SK-N-MC (cell line): ENCODE measurements around the gene PDP2.
A peak's percentile ranks its signal among the peaks of the same experiment; 100 is the strongest.

ENCODE experiments used
- DNase-seq: peaks from one replicate; pipeline ENCODE4 v3.0.0-alpha.2; 2011; ENCODE audit warnings: low read depth, low spot score
- H3K27ac ChIP-seq: fragments of 200-600 bp; sonication (generic); 2 replicates; pipeline ENCODE4 v1.5.1; 2016; ENCODE audit warnings: mixed run types
- H3K36me3 ChIP-seq: fragments of 200-600 bp; sonication (generic); 2 replicates; pipeline ENCODE4 v1.6.1; 2017; ENCODE audit warnings: antibody characterized with exemption, low read length, mixed read lengths; ENCODE audit not compliant: insufficient read depth
- H3K4me3 ChIP-seq: fragments of 200-600 bp; sonication (generic); 2 replicates; pipeline ENCODE4 v1.5.1; 2016
- H3K9ac ChIP-seq: fragments of 200-600 bp; sonication (generic); 2 replicates; pipeline ENCODE4 v1.8.0; 2017; ENCODE audit warnings: mixed run types, mixed read lengths; ENCODE audit not compliant: insufficient read length
- H3K9me3 ChIP-seq: fragments of 200-600 bp; sonication (generic); 2 replicates; pipeline ENCODE4 v1.6.1; 2017; ENCODE audit warnings: low read depth, mild to moderate bottlenecking, antibody characterized with exemption, low read length, moderate library complexity, mixed read lengths
- EZH2 ChIP-seq: fragments of 200-600 bp; sonication (generic); IDR thresholded peaks from one replicate; pipeline ENCODE4 v1.6.1; 2017; ENCODE audit warnings: antibody characterized with exemption
- FOXP2 ChIP-seq: optimal IDR thresholded peaks from 2 replicates; pipeline ENCODE3; 2011; ENCODE audit warnings: mild to moderate bottlenecking, moderate library complexity; ENCODE audit not compliant: insufficient read depth; ENCODE audit errors: extremely low read length, control extremely low read depth
- POLR2AphosphoS5 ChIP-seq: IDR thresholded peaks from 2 replicates; pipeline ENCODE4 v1.6.1; 2012; ENCODE audit warnings: mild to moderate bottlenecking, low read depth, low read length, borderline replicate concordance

PDP2 gene

GRCh38 chr16:66880288-66881013, at the start of gene PDP2:
TSS of gene PDP2 (plus strand) at chr16:66880515. CDS start at chr16:66884285, 3,770 bp downstream.
- no peak within 1 kb of the TSS for H3K27ac ChIP-seq
- H3K36me3 ChIP-seq, result peaks cover 10% of the 10 kb centered on the region; the same call in 1 of the 2 replicates
- TF ChIP-seq POLR2AphosphoS5, result peak; percentile 71; the same call in 1 of the 2 replicates
- TF ChIP-seq EZH2, result no peak

DNA sequence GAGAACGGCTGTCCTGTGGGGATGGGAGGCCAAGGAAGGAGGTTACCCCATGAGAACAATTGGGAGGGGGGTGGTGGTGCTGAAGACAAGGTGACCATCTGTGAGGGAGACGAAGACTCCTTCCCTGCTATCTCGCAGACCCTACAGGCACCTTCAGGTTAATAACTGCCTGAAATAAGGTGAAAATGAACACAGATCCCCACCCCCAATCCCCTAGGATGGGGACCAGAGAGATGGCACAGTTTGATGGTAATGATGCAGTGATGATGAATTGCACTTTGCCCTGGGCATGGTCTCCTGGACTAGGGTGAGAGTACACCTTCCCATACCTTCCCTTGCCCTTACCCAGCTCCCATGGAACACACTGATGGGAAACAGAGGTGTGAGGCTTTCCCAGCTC, 48.1 kb upstream of the PDP2 start:
- H3K4me3 ChIP-seq, result no peak overlapping the region
- TF ChIP-seq EZH2 (no peak), POLR2AphosphoS5 (no peak), FOXP2 (no peak)
- DNase-seq, result no peak
- H3K27ac ChIP-seq, result no peak overlapping the region
- H3K9me3 ChIP-seq, result no peaks in the 10 kb centered on the region
- peaks cover 7% of the 10 kb centered on the region for H3K36me3 ChIP-seq
- H3K9ac ChIP-seq, result no peak overlapping the region

More at GRCh38 chr16:66880288-66881013, at the start of gene PDP2:
- Histone ChIP-seq H3K4me3 (peak within 1 kb of the TSS; percentile 81), H3K9ac (peak within 1 kb of the TSS; percentile 73), H3K9me3 (no peaks in the 10 kb centered on the region)
- peak; percentile 42 for DNase-seq

DNA sequence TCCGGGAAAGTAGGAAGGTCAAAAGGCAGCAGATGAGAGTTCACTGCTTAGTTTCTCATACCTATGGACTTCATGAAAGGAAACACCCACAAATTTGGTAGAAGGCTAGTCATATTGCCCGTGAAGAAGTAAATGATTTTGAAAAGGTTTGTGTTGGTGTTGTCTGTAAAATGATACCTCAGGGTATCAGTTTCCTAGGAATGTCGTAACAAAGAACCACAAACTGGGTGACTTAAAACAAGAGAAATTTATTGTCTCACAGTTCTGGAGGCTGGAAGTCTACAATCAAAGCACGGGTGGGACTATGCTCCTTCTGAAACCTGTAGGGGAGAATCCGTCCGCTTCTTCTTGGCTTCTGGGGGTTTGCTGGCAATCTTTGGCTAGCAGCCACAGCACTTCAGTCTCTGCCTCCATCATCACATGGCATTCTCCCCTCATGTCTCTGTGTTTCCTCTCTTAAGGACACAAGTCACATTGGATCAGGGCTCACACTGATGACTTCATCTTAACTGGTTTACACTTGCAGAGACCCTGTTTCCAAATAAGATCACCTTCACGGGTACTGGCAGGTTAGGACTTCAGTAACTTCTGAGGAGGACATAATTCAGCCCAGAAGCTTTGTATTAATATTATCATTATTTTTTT, 47.5 kb upstream of the PDP2 start:
- no peak overlapping the region for H3K27ac ChIP-seq
- no peak overlapping the region for H3K4me3 ChIP-seq
- H3K9me3 ChIP-seq, result no peaks in the 10 kb centered on the region
- peaks cover 3% of the 10 kb centered on the region for H3K36me3 ChIP-seq
- no peak overlapping the region for H3K9ac ChIP-seq
- TF ChIP-seq FOXP2, result no peak
- TF ChIP-seq EZH2, result no peak
- TF ChIP-seq POLR2AphosphoS5, result no peak
- no peak for DNase-seq

GRCh38 chr16:66834746-66835145, 45.6 kb upstream of the PDP2 start:
- no peak for TF ChIP-seq FOXP2
- TF ChIP-seq POLR2AphosphoS5, result no peak
- no peak for TF ChIP-seq EZH2
- no peak overlapping the region for H3K4me3 ChIP-seq

DNA sequence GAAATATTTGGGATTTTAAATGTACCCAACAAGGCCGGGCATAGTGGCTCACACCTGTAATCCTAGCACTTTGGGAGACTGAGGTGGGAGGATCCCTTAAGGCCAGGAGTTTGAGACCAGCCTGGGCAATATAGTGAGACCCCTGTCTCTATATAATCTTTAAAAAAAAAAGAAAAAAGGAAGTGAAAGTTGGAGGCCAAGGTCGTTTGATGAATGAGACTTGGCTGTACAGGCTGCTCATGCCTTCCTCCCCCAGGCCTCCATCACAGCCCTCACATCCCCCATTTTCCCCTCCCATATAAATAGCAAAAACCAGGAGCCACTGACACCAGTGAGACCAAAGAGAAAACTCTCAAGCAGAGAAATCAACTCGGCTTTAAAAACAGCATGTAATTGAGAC, 39.4 kb upstream of the PDP2 start:
- DNase-seq, result no peak
- H3K27ac ChIP-seq, result no peak overlapping the region
- TF ChIP-seq FOXP2, result no peak
- TF ChIP-seq EZH2, result no peak
- no peak for TF ChIP-seq POLR2AphosphoS5
- no peaks in the 10 kb centered on the region for H3K9me3 ChIP-seq
- H3K4me3 ChIP-seq, result no peak overlapping the region
- H3K36me3 ChIP-seq, result no peaks in the 10 kb centered on the region
- H3K9ac ChIP-seq, result no peak overlapping the region

More at GRCh38 chr16:66834746-66835145, 45.6 kb upstream of the PDP2 start:
- no peak for DNase-seq
- Histone ChIP-seq H3K27ac (no peak overlapping the region), H3K9me3 (no peaks in the 10 kb centered on the region), H3K9ac (no peak overlapping the region), H3K36me3 (no peaks in the 10 kb centered on the region)

DNA sequence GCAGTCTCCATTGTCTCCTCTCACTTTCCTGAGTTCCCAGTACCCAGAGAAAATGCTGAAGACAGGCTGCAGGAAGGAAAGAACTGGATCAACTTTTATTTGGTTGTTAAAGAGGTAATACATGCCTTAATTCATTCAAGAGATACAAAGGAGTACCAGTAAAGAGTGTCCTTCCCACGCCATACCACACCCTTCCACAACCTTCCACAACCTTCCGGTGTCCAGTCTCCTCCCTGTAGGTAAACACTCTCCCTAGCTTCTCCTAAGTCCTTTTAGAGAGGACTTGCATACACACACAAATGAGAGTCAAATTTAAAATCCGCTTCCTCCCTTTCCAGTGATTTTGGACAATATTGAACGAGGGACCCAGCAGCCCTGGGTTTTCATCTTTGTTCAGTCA, 38.9 kb upstream of the PDP2 start:
- H3K4me3 ChIP-seq, result no peak overlapping the region
- no peaks in the 10 kb centered on the region for H3K36me3 ChIP-seq
- no peak overlapping the region for H3K9ac ChIP-seq
- no peak for DNase-seq
- TF ChIP-seq FOXP2, result no peak
- TF ChIP-seq POLR2AphosphoS5, result no peak
- no peak for TF ChIP-seq EZH2
- no peaks in the 10 kb centered on the region for H3K9me3 ChIP-seq
- no peak overlapping the region for H3K27ac ChIP-seq

DNA sequence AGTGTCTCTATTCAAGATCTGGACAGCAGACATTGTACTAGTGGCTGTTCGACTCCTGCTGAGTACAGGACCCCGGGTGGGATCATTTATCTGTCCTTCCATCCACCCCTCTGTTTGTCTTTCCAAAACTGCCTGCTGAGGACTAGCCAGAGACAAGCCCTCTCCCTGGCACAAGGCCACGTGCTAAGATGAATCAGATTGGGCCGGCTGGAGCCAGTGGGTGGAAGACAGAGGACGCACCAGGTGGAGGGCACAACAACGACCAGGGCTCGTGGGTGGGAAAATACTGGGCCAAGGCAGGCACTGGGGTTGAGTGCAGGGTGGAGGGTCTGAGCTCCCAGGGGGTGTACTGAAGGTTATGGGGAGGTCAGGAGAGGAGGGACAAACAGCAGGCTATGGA, 37.5 kb upstream of the PDP2 start:
- H3K9ac ChIP-seq, result no peak overlapping the region
- H3K36me3 ChIP-seq, result no peaks in the 10 kb centered on the region
- no peak overlapping the region for H3K4me3 ChIP-seq
- H3K9me3 ChIP-seq, result no peaks in the 10 kb centered on the region
- DNase-seq, result no peak
- TF ChIP-seq POLR2AphosphoS5, result no peak
- TF ChIP-seq FOXP2, result no peak
- TF ChIP-seq EZH2, result no peak
- H3K27ac ChIP-seq, result no peak overlapping the region

DNA sequence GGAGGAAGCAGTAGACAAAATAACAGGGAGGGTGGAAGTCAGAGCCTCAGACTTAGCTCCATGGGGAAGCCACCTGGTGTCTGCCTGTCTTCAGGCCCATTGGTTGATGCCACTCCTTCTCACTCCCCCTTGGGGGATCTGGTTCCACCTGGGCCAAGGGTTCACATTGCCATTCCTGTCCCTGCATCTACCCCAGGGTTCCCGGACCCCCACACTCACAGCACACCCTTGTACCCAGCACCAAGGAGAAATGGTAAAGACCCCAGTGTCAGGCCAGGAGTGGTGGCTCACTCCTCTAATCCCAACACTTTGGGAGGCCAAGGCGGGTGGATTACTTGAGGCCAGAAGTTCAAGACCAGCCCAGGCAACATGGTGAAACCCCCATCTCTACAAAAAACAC, 37.1 kb upstream of the PDP2 start:
- H3K36me3 ChIP-seq, result no peaks in the 10 kb centered on the region
- DNase-seq, result no peak
- H3K27ac ChIP-seq, result no peak overlapping the region
- no peak overlapping the region for H3K9ac ChIP-seq
- TF ChIP-seq FOXP2 (no peak), POLR2AphosphoS5 (no peak), EZH2 (no peak)
- no peak overlapping the region for H3K4me3 ChIP-seq
- H3K9me3 ChIP-seq, result no peaks in the 10 kb centered on the region

GRCh38 chr16:66844009-66844341, 36.3 kb upstream of the PDP2 start:
- Histone ChIP-seq H3K9ac (no peak overlapping the region), H3K9me3 (no peaks in the 10 kb centered on the region), H3K4me3 (no peak overlapping the region), H3K27ac (no peak overlapping the region), H3K36me3 (no peaks in the 10 kb centered on the region)
- no peak for DNase-seq
- TF ChIP-seq FOXP2, result no peak
- no peak for TF ChIP-seq POLR2AphosphoS5
- no peak for TF ChIP-seq EZH2
